NCI-H748 treated with DMSO at 0.1 percent for 48 hours (cell line): ENCODE results near the gene RNASE11.
"Not testable (repeated sequence)": the region's sequence is repeated elsewhere in the genome, so short reads cannot be mapped to it uniquely, and the experiment has no call there.

Experiments
- DNase-seq: peaks from one replicate; lab custom pipeline; 2025; lab: John Stamatoyannopoulos, UW

The RNASE11 gene

GRCh38 chr14:20587489-20588154 is at the start of gene RNASE11:
Gene RNASE11, minus strand, starts transcription at chr14:20588001.
- DNase-seq, result no peak

DNA sequence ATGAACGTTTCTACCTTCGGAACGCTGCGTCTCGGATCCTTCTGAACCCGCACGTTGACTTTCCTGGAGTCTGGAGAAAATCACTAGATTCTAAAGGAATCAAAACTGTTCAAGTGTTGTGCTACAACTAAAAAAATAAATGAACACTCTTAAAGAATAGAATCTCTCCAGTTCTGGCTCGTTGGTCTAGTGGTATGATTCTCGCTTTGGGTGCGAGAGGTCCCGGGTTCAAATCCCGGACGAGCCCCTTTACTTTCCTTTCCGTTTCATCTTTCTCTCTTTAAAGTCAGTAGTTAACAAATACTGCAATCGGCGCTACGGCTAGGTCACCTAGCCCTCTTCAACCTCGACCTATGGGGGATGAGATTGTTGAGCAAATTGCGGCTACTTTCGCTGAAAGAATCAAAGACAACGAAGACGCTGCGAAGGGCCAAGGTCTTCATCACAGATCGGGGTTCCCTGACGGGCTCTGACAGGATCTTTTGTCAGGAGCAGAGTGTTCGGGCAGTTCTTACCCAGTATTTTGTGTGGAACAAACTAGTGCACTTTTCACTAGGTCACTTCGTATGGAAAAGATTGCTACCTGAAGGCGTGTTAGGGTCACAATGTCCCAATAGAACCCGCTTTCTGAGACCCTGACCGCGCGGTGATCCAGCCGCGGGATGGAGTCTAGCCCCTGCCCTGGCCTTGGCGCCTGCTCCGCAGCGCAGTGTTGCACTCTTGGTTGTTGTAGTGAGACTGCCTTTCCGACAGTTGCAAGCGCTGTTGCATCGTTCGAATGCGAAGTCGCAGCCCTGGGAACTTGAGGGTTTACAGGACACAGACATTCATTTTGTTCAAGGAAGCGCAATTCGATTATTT is 45.3 kb upstream of the RNASE11 start:
- peak; percentile 65 for DNase-seq

DNA sequence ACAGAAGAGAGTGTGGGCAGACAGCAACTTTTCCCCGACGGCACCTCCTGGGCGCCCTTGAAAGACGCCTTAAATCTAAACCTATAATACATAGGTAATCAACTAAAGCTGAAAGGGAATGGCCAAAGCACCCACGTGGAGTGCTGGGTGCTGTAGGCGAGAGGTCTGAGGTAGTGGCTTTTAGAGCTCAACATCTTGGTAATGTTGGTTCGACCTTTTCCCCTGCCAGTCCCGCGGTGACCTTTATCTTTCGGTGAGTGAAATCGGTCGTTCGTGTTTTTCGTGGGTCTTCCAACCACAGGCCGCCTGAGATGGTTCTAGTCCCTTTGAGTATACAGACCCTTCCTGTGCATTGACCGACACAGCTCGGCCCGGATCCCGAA is 44.6 kb upstream of the RNASE11 start:
- DNase-seq, result no peak

- peak; percentile 33 for DNase-seq
Measured at GRCh38 chr14:20631880-20632389, 44.1 kb upstream of the RNASE11 start.

DNA sequence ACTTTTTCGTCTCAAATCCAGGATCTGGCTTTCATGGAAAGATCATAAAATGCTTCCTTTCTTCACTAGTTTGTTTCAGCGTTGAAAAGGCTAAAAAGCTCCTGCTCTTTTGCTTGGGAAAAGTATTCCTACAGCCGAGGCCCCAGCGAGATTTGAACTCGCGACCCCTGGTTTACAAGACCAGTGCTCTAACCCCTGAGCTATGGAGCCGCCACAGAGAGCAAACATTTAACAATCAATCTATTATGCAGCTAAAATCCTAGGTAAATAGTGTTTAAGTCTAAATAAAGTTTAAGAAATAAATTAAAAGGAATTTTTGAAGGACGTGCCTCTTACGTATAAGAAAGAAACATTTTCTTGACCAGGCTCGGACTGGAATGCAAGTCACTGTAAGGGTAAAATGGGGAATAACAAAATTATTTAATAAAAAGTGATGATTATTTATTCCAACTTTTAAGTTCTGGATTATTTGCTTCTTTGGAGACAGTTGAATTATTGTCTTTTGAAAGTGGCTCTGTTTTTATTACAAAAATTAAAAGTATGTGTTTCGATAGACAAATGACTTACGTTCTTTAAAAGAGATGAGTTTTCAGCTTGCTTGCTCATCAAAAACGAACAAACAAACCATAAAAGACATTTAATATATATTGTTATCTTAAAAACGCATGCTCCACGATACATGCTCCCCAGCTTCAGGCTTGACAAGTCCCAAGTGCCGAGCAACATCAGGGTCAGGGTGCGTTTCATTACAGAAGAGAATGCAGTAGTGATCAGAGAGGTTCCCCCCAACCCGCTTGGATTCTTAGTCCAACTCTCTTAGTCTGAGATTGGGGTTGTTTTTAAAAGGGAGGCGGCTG is 43.5 kb upstream of the RNASE11 start:
- DNase-seq, result peak; percentile 43

DNA sequence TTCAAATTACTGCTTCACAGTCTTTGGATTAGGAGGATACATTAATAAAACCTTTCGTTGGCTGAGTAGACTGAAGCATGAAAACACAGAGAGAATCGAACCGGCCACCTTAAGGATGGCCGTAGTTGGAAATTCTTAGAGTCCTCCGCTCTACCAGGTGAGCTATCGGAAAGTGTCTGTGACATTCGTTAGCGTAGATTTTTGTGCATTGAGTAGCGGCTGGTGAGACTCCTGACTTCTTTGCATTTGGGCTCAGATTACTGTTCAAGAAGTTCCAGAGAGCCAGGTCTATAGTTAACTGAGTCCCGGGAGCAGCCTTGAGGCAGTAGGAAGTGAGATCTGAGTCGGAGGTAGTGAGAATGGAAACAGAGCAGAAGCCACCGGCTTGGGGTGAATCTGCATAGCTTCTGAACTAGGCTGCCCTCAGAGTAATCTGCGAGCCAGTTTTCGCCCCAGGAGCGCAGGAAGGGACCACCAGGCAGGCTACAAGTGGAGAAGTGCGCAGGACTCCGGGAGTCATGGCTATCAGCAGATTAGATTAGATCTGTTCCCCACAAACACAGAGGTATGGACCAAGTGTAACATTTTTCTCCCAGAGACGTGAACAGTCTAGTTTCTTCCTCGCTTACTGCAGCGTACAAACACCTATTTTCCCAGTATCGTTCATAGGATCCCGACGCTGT is 42.7 kb upstream of the RNASE11 start:
- peak; percentile 42 for DNase-seq

GRCh38 chr14:20628063-20628854 is 40.5 kb upstream of the RNASE11 start:
- DNase-seq, result no peak

GRCh38 chr14:20627346-20628027 is 39.7 kb upstream of the RNASE11 start:
- DNase-seq, result no peak

- no peak for DNase-seq
Measured at GRCh38 chr14:20626274-20626673, 38.5 kb upstream of the RNASE11 start.

DNA sequence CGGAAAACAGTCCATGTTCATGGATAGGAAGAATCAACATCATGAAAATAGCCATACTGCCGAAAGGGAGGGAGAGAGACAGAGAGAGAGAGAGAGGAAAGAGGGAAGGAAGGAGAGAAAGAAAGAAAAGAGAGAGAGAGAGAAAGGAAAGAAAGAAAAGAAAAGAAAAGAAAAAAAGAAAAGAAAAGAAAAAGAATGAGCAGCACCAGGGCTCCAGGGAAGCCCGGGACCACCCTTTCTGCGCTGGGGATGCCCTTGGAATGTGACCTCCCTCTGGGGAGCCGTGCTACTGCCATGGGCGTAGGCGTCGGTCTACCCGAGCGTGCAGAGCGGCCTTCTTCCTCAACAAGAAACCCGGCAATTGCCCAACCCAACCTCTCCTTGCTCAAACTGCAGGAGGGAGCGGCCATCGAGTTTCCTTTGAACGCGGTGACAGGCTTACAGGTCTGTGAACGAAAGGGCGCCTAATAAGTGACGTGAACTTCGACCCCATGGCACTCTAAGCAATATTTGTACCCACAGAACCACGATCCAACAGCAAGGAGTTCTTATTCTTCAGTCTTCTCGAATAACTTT is 36.8 kb upstream of the RNASE11 start:
- DNase-seq, result no peak

DNA sequence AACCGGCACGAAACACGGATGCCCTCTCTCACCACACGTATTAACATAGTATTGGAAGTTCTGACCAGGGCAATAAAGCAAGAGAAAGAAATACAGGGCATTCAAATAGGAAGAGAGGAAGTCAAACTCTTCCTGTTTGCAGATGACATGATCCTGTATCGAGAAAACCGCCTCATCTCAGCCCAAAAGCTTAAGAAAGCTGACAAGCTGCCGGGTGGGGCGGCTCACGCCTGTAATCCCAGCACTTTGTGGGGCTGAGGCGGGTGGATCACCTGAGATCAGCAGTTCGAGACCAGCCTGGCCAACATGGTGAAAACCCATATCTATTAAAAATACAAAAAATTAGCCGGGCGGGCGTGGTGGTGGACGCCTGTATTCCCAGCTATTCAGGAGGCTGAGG is 36.0 kb upstream of the RNASE11 start:
- DNase-seq, result no peak

DNA sequence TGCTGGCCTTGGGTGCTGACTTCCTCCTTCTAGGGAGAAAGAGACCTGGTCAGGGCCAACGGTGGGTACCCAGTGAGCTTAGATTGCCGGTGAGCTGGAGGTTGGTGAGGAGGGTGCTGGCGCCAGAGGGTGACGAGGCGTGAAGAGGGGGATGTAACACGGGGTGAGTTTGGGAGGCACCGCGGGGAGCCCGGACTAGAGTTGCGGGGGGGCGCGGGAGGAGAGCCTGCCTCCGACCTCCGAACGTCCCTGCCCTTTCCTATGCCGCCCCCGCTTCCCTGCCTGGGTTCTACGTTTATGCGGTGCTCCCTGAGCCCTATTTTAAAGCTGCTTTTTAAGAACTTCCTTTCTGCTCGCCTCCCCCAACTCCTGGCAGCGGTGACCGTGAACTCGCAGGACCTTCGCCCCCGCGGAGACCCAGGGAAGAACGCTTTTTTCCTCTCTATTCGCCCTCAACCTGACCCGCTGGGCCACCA is 35.1 kb upstream of the RNASE11 start:
- no peak for DNase-seq

GRCh38 chr14:20620798-20621478 is 33.1 kb upstream of the RNASE11 start:
- DNase-seq, result no peak

- DNase-seq, result not testable (repeated sequence)
Measured at GRCh38 chr14:20619688-20620087, 31.9 kb upstream of the RNASE11 start.

DNA sequence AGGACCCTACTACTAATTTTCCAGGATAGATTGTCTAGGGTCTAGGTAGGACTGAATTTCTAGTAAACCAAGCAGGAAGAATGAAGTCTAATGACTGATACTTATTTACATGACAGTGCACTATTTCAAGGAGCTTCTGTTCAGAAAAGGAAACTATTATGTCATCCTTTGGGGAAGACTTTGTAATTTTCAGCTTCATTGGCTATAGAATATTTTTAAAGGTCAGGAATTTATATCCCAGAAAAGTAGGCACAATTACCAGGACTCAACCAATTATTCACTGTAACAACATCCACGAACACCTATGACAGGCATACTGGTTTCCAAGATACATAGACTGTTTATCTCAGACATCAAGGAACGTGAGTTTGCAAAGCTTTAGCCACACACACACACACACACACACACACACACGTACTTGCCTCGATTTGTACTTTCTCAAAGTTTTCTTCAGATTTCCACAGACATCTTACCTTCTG is 30.5 kb upstream of the RNASE11 start:
- DNase-seq, result no peak

GRCh38 chr14:20617138-20618003 is 29.6 kb upstream of the RNASE11 start:
- DNase-seq, result no peak

DNA sequence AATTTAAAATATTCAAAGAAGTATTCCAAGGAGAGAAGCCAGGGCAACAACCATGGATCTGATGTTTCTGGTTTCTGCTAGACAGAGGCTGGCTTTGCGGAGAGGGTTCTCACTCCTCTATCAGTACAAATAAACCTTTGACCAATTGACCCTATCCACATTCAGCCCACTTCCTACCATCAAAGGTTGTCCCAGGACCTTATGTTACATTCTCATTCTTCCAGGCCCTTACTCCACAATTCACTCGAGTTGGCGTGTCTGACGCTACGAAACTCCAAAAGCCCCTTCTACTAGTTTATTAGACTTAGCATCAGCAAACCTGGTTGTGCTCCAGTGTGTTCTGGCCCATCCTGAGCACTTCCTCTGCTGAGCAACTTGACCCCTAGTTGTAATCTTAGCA is 28.2 kb upstream of the RNASE11 start:
- DNase-seq, result no peak
